Measurements from ENCODE around the gene KRTAP5-1.

KRTAP5-1 gene

DNA sequence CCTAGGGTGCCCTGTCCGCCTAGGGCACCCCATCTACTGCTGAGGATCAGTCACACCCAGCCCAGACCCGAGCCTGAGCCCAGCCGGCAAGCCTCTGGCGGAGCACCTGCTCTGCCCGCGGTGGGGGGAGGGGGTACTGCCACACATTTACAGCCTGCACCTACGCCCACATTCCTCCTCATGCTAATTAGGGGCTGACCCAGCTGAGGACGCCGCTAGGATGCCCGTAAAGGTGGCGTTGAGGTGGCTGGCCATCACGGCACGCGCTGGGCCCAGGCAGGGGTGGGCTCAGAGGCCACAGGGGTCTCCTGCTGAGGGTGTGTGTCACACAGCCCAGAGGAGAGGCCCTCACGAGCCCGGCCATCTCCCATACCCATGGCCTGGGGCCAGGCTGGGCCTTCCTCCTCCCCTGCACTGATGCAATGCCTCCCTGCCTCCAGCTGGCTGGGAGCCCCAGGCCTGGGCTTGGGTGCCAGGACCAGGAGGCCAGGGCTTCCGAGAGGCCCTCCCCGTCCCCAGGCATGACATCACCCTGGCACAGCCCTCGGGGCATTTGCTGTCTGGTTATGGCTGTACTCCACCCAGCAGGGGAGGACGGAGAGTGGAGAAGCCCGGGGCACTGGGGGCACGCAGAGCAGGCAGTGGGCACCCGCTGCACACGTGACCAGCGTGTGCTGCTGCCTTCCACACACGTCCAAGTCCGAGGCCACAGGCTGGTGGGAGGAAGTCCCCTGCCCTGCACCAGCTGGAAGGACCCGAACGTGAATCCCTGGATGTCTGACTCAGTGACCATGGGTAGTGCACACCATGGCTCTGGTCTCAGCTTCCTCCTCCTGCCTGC is 25.8 kb downstream of the KRTAP5-1 start:
- peaks cover 60% of the 10 kb centered on the region for H3K27me3 ChIP-seq (replicated peaks; ENCODE audit: insufficient read depth, low read length)
- no peaks in the 10 kb centered on the region for H3K36me3 ChIP-seq (replicated peaks; ENCODE audit: insufficient read depth, low read length)
- TF ChIP-seq CTCF (IDR thresholded peaks at IDR 0.05; ENCODE audit: low read length) = no peak
- TF ChIP-seq EZH2phosphoT487 (IDR thresholded peaks at IDR 0.05; ENCODE audit: low read length) = no peak
- TF ChIP-seq EZH2 (optimal IDR thresholded peaks at IDR 0.05; ENCODE audit: low read depth, low read length) = no peak
- H3K27ac ChIP-seq (ENCODE audit: low read length) = no peak overlapping the region
- no peaks in the 10 kb centered on the region for H3K4me1 ChIP-seq (ENCODE audit: low read length)
- H3F3A ChIP-seq (ENCODE audit: insufficient read depth, low read length) = no peaks in the 10 kb centered on the region
- H3K9me3 ChIP-seq (replicated peaks; ENCODE audit: insufficient read depth, low read length) = no peaks in the 10 kb centered on the region
- DNase-seq = no peak
- no peaks in the 10 kb centered on the region for H3K9me2 ChIP-seq (replicated peaks; ENCODE audit: insufficient read depth, low read length)
- H3K9ac ChIP-seq (ENCODE audit: low read length) = no peak overlapping the region
- no peak overlapping the region for H2AFZ ChIP-seq (ENCODE audit: low read length)
- no peak overlapping the region for H3K4me3 ChIP-seq (ENCODE audit: low read length)
- no peaks in the 10 kb centered on the region for H4K20me1 ChIP-seq (ENCODE audit: insufficient read depth, low read length)
- H3K4me2 ChIP-seq (ENCODE audit: low read depth, low read length) = no peak overlapping the region
- H3K79me2 ChIP-seq (ENCODE audit: low read length) = no peaks in the 10 kb centered on the region

- Histone ChIP-seq H3K4me1 (ENCODE audit: low read length) (no peaks in the 10 kb centered on the region), H3K9me2 (replicated peaks; ENCODE audit: insufficient read depth, low read length) (no peaks in the 10 kb centered on the region), H3K9ac (ENCODE audit: low read length) (no peak overlapping the region), H3F3A (ENCODE audit: insufficient read depth, low read length) (no peaks in the 10 kb centered on the region), H3K4me2 (ENCODE audit: low read depth, low read length) (no peak overlapping the region), H3K27me3 (replicated peaks; ENCODE audit: insufficient read depth, low read length) (peaks cover 60% of the 10 kb centered on the region), H3K4me3 (ENCODE audit: low read length) (no peak overlapping the region), H2AFZ (ENCODE audit: low read length) (no peak overlapping the region), H3K27ac (ENCODE audit: low read length) (no peak overlapping the region), H3K9me3 (replicated peaks; ENCODE audit: insufficient read depth, low read length) (no peaks in the 10 kb centered on the region), H3K36me3 (replicated peaks; ENCODE audit: insufficient read depth, low read length) (no peaks in the 10 kb centered on the region), H3K79me2 (ENCODE audit: low read length) (no peaks in the 10 kb centered on the region), H4K20me1 (ENCODE audit: insufficient read depth, low read length) (no peaks in the 10 kb centered on the region)
- no peak for DNase-seq
- TF ChIP-seq CTCF (IDR thresholded peaks at IDR 0.05; ENCODE audit: low read length) (no peak), EZH2 (optimal IDR thresholded peaks at IDR 0.05; ENCODE audit: low read depth, low read length) (no peak), EZH2phosphoT487 (IDR thresholded peaks at IDR 0.05; ENCODE audit: low read length) (no peak)
Observed at GRCh38 chr11:1558775-1559110, 26.3 kb downstream of the KRTAP5-1 start.

DNA sequence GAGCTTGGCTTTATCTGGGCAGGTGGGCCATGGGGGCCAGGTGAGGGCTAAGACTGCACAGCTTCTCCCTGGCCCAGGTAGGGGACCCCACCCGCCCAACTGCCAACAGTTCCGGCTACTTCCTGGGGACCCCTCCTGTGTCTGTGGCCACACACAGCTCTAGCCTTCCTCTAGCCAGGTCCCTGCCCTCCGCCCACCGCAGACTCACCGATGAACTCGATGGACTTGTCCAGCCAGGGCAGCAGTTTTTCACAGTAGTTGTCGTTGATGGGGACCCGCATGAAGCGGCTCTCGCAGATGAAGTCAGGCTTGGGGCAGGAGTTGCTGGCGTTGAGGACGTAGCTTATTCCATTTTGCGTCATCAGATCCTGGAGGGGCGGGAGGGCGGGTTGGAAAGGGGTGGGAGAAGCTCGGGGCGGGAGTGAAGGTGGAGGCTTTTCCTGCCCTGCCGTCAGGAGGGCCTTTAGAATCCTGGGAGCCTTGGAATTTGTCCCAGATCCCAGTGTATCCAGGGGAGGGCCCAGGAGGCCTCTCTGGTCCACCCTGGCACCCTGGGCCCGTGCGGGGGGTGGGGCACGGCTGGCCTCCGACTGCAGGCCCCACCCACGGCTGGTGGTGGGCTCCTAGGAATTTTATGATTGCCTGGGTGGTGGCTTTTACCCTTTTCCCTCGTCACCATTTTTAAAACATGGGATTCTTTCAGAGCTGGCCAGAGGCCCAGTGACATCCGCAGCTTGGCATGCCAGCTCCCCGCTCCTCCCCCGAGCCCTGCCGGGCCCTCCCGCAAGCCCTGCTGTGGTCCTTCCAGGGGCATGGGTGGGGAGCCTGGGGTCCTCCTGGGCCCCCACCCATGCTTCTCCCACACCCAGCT is 26.9 kb downstream of the KRTAP5-1 start:
- Histone ChIP-seq H3K9ac (ENCODE audit: low read length) (no peak overlapping the region), H3K27ac (ENCODE audit: low read length) (no peak overlapping the region), H3F3A (ENCODE audit: insufficient read depth, low read length) (no peaks in the 10 kb centered on the region), H3K9me2 (replicated peaks; ENCODE audit: insufficient read depth, low read length) (no peaks in the 10 kb centered on the region), H4K20me1 (ENCODE audit: insufficient read depth, low read length) (no peaks in the 10 kb centered on the region), H3K27me3 (replicated peaks; ENCODE audit: insufficient read depth, low read length) (peaks cover 56% of the 10 kb centered on the region), H3K4me1 (ENCODE audit: low read length) (no peaks in the 10 kb centered on the region), H2AFZ (ENCODE audit: low read length) (no peak overlapping the region), H3K9me3 (replicated peaks; ENCODE audit: insufficient read depth, low read length) (no peaks in the 10 kb centered on the region), H3K4me3 (ENCODE audit: low read length) (no peak overlapping the region), H3K4me2 (ENCODE audit: low read depth, low read length) (no peak overlapping the region), H3K79me2 (ENCODE audit: low read length) (no peaks in the 10 kb centered on the region), H3K36me3 (replicated peaks; ENCODE audit: insufficient read depth, low read length) (no peaks in the 10 kb centered on the region)
- TF ChIP-seq EZH2phosphoT487 (IDR thresholded peaks at IDR 0.05; ENCODE audit: low read length) (no peak), EZH2 (optimal IDR thresholded peaks at IDR 0.05; ENCODE audit: low read depth, low read length) (no peak), CTCF (IDR thresholded peaks at IDR 0.05; ENCODE audit: low read length) (no peak)
- DNase-seq = no peak

Measured in MM.1S (cell line).